K562 (cell line): ENCODE results near the gene ACP5. TPM values are rescaled to one million over a fixed set of nuclear protein-coding genes. Genes with fewer than 3 reads are reported as not detected.

Source experiments
- CHAMP1 ChIP-seq: fragments of 450-650 bp; IDR thresholded peaks from 2 replicates; pipeline ENCODE4 v1.6.1; 2016; ENCODE audit warnings: mild to moderate bottlenecking
- EHMT2 ChIP-seq: fragments of 450-650 bp; IDR thresholded peaks from 2 replicates; pipeline ENCODE4 v1.6.1; 2018; ENCODE audit warnings: antibody characterized with exemption
- FOXK2 ChIP-seq, 2 experiments: fragments of 450-650 bp; IDR thresholded peaks in 1 of 2; conservative IDR thresholded peaks in 1 of 2; 2 replicates each; pipeline ENCODE4 v1.6.1; 2016; ENCODE audit warnings: low read depth in 2 of 2, mild to moderate bottlenecking in 1 of 2
- GATAD2B ChIP-seq: fragments of 450-650 bp; IDR thresholded peaks from 2 replicates; pipeline ENCODE4 v1.6.1; 2017; ENCODE audit warnings: mild to moderate bottlenecking, borderline replicate concordance
- HBP1 ChIP-seq: fragments of 450-650 bp; formaldehyde crosslinking; IDR thresholded peaks from 2 replicates; pipeline ENCODE4 v1.4.0; 2022; ENCODE audit warnings: missing genetic modification characterization
- HDAC6 ChIP-seq: IDR thresholded peaks from 2 replicates; pipeline ENCODE4 v1.6.1; 2012; ENCODE audit warnings: low read depth, mild to moderate bottlenecking, control low read depth, inconsistent platforms, low read length, moderate library complexity
- NR2C2 ChIP-seq, 2 experiments: fragments of 200-800 bp in 1 of 2; sonication (Bioruptor generic) in 1 of 2; sonication (generic) in 1 of 2; formaldehyde crosslinking in 1 of 2; IDR thresholded peaks; 2 replicates each; pipeline versions ENCODE4 v1.6.1 to v1.8.0; 2016 to 2022; ENCODE audit warnings: mild to moderate bottlenecking in 1 of 2, missing compliant biosample characterization in 1 of 2, missing genetic modification characterization in 1 of 2, missing genetic modification reagents in 1 of 2
- NR2F6 ChIP-seq: fragments of 450-650 bp; formaldehyde crosslinking; IDR thresholded peaks from 2 replicates; pipeline ENCODE4 v1.4.0; 2020; ENCODE audit warnings: mild to moderate bottlenecking
- POLR2H ChIP-seq: IDR thresholded peaks from 2 replicates; pipeline ENCODE4 v1.6.1; 2016; ENCODE audit warnings: missing genetic modification characterization, low read depth, mild to moderate bottlenecking, control low read depth, missing compliant biosample characterization, moderate library complexity
- RFX7 ChIP-seq: fragments of 250-450 bp; sonication (Bioruptor Pico); IDR thresholded peaks from 2 replicates; pipeline ENCODE4 v1.5.1; 2021; ENCODE audit warnings: mild to moderate bottlenecking
- SP1 ChIP-seq: sonication (generic); formaldehyde crosslinking; IDR thresholded peaks from 2 replicates; pipeline ENCODE4 v1.8.1; 2022; ENCODE audit warnings: mild to moderate bottlenecking, missing genetic modification reagents
- TCF7L2 ChIP-seq: fragments of 150-350 bp; IDR thresholded peaks from 2 replicates; pipeline ENCODE4 v1.6.1; 2016; ENCODE audit warnings: low read depth, mild to moderate bottlenecking, low read length, moderate library complexity
- ZNF316 ChIP-seq: fragments of 450-650 bp; IDR thresholded peaks from 2 replicates; pipeline ENCODE4 v1.6.1; 2016
- polyA plus RNA-seq, 8 experiments: library from polyadenylated mRNA; depleted of rRNA in 4 of 8; stranded (reverse) in 5 of 8; unstranded in 3 of 8; fragments of >200 nt; fragmentation: Nextera tagmentation in 2 of 8; fragmentation: Illumina TruSeq in 1 of 8; extraction: Ambion mirVana in 2 of 8; extraction: Trizol in 1 of 8; gene quantifications; 2 replicates each; pipeline versions ENCODE4 v1.2.1 to v1.2.3, GENCODE V29; 2011 to 2014; ENCODE audit warnings: inconsistent platforms in 1 of 8, missing spikeins in 1 of 8
- total RNA-seq, 7 experiments: library from RNA; depleted of rRNA in 6 of 7; stranded (reverse); fragments of >200 nt in 6 of 7; fragmentation: Illumina TruSeq in 2 of 7; extraction: Trizol in 2 of 7; gene quantifications; 2 replicates each; pipeline versions ENCODE4 v1.2.1 to v1.2.3, GENCODE V29; 2011 to 2021; ENCODE audit warnings: low replicate concordance in 1 of 7
- TF ChIP-seq, protein P1 (sequence below), 2 experiments: fragments of 450-650 bp; IDR thresholded peaks; 2 replicates each; pipeline ENCODE4 v1.6.1; 2016; ENCODE audit warnings: mild to moderate bottlenecking in 2 of 2, borderline replicate concordance in 1 of 2, low read depth in 1 of 2, moderate library complexity in 1 of 2

Gene ACP5
- total and polyA plus RNA-seq, 9 of the 15 experiments (the other 6 are each of a cell fraction or from before 2014, with no cell fraction given), result 0.06 to 1.1 (median 0.31) TPM; not detected in 1

GRCh38 chr19:11528551-11529341, 48.7 kb downstream of the ACP5 start, which contains the start of gene ECSIT (continued):
- TF ChIP-seq, protein P1, sequence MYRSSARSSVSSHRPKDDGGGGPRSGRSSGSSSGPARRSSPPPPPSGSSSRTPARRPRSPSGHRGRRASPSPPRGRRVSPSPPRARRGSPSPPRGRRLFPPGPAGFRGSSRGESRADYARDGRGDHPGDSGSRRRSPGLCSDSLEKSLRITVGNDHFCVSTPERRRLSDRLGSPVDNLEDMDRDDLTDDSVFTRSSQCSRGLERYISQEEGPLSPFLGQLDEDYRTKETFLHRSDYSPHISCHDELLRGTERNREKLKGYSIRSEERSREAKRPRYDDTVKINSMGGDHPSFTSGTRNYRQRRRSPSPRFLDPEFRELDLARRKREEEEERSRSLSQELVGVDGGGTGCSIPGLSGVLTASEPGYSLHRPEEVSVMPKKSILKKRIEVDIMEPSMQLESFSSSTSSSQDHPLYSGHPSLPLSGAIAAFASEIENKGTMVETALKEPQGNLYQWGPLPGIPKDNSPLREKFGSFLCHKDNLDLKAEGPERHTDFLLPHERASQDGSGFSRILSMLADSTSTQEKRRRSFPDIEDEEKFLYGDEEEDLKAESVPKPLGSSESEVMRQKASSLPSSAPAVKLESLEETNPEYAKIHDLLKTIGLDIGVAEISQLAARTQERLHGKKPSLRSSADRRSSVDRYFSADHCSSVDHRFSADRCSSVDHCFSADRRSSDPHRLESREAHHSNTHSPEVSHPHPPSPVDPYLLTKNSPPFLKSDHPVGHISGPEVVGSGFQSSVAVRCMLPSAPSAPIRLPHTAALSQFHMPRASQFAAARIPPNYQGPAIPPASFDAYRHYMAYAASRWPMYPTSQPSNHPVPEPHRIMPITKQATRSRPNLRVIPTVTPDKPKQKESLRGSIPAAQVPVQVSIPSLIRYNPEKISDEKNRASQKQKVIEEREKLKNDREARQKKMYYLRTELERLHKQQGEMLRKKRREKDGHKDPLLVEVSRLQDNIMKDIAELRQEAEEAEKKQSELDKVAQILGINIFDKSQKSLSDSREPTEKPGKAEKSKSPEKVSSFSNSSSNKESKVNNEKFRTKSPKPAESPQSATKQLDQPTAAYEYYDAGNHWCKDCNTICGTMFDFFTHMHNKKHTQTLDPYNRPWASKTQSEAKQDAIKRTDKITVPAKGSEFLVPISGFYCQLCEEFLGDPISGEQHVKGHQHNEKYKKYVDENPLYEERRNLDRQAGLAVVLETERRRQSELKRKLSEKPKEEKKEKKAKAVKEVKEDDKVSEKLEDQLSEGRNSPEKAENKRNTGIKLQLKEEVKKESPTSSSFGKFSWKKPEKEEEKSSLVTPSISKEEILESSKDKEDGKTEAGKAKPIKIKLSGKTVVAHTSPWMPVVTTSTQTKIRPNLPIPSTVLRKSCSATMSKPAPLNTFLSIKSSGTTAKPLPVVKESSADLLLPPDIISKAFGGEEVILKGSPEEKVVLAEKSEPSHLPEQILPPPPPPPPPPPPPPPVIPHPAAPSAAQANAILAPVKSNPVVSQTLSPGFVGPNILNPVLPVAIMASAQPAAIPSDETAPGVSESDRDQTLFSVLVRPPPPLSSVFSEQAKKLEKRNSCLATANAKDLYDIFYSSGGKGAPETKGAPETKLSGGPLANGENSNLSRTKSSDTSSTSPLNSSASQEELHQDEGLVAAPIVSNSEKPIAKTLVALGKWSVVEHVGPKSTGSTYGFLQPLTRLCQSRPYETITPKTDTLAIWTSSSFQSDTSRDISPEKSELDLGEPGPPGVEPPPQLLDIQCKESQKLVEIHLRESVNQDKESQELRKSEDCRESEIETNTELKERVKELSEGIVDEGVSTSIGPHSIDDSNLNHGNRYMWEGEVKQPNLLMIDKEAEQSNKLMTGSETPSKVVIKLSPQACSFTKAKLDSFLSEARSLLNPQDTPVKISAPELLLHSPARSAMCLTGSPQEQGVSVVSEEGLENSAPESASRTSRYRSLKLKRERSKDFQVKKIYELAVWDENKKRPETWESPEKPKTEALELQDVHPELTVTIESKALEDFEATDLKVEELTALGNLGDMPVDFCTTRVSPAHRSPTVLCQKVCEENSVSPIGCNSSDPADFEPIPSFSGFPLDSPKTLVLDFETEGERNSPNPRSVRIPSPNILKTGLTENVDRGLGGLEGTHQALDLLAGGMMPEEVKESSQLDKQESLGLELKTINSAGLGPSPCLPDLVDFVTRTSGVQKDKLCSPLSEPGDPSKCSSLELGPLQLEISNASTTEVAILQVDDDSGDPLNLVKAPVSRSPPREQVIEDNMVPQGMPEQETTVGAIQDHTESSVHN (IDR thresholded peaks at IDR 0.05; ENCODE audit: borderline replicate concordance in 1 of 2, low read depth in 1 of 2), result no peak
- peak; percentile 78 to 80; a peak in 2 of 4 replicates for TF ChIP-seq FOXK2 (conservative IDR thresholded peaks at IDR 0.05 in 1 of 2, IDR thresholded peaks at IDR 0.05 in 1 of 2; ENCODE audit: low read depth in 2 of 2)
- peak; percentile 30 for TF ChIP-seq POLR2H (tag)
- no peak for TF ChIP-seq GATAD2B
- TF ChIP-seq SP1 (CRISPR knock-in tag), result peak; percentile 73
- TF ChIP-seq HBP1 (CRISPR knock-in tag), result no peak
- TF ChIP-seq NR2C2 (CRISPR knock-in tag; IDR thresholded peaks at IDR 0.05), result peak; percentile 99
- TF ChIP-seq NR2C2 (tag; IDR thresholded peaks at IDR 0.05), result peak; percentile 100
- TF ChIP-seq CHAMP1, result no peak
- TF ChIP-seq TCF7L2, result peak; percentile 76
- no peak for TF ChIP-seq ZNF316
- TF ChIP-seq RFX7 (CRISPR knock-in tag), result no peak
- TF ChIP-seq HDAC6, result no peak
- TF ChIP-seq NR2F6 (CRISPR knock-in tag), result no peak
- TF ChIP-seq EHMT2, result peak; percentile 97
